SK-N-SH treated with all-trans-retinoic acid at 6 μM for 48 hours (cell line): ENCODE data around the gene TNFSF18.

Source experiments
- ARNTL ChIP-seq: fragments of 450-650 bp; formaldehyde crosslinking; IDR thresholded peaks from 2 replicates; pipeline ENCODE4 v1.5.0; 2020; ENCODE audit warnings: low read depth, mild to moderate bottlenecking, moderate library complexity, borderline replicate concordance
- BACH2 ChIP-seq: fragments of 250-450 bp; sonication (Bioruptor Pico); IDR thresholded peaks from 2 replicates; pipeline ENCODE4 v1.9.0; 2021; ENCODE audit warnings: mild to moderate bottlenecking, borderline replicate concordance
- CSDC2 ChIP-seq: fragments of 250-450 bp; sonication (Bioruptor Pico); IDR thresholded peaks from 2 replicates; pipeline ENCODE4 v1.5.0; 2020; ENCODE audit warnings: mild to moderate bottlenecking, moderate library complexity
- GLIS3 ChIP-seq: fragments of 250-450 bp; sonication (Bioruptor Pico); IDR thresholded peaks from 2 replicates; pipeline ENCODE4 v1.5.0; 2020; ENCODE audit warnings: mild to moderate bottlenecking, moderate library complexity
- ISL1 ChIP-seq: fragments of 250-450 bp; sonication (Bioruptor Pico); IDR thresholded peaks from 2 replicates; pipeline ENCODE4 v2.1.2; 2022; ENCODE audit warnings: mild to moderate bottlenecking, moderate library complexity
- TSHZ2 ChIP-seq: fragments of 250-450 bp; sonication (Bioruptor Pico); IDR thresholded peaks from 2 replicates; pipeline ENCODE4 v1.5.0; 2020; ENCODE audit warnings: mild to moderate bottlenecking, moderate library complexity
- ZC3H10 ChIP-seq: fragments of 250-450 bp; sonication (Bioruptor Pico); IDR thresholded peaks from 2 replicates; pipeline ENCODE4 v1.5.1; 2021; ENCODE audit warnings: mild to moderate bottlenecking, moderate library complexity
- ZNF565 ChIP-seq: fragments of 450-650 bp; formaldehyde crosslinking; conservative IDR thresholded peaks from 2 replicates; pipeline ENCODE4 v1.5.0; 2020; ENCODE audit warnings: low read depth, mild to moderate bottlenecking, moderate library complexity
- ZNF8 ChIP-seq: fragments of 450-650 bp; formaldehyde crosslinking; IDR thresholded peaks from 2 replicates; pipeline ENCODE4 v1.5.0; 2020; ENCODE audit warnings: mild to moderate bottlenecking, moderate library complexity
- TF ChIP-seq, protein P1 (sequence below): fragments of 250-450 bp; sonication (Bioruptor Pico); IDR thresholded peaks from 2 replicates; pipeline ENCODE4 v1.8.0; 2020; ENCODE audit warnings: mild to moderate bottlenecking, moderate library complexity, borderline replicate concordance
- TF ChIP-seq, protein P2 (sequence below): fragments of 250-450 bp; sonication (Bioruptor Pico); IDR thresholded peaks from 2 replicates; pipeline ENCODE4 v1.5.1; 2021; ENCODE audit warnings: mild to moderate bottlenecking, moderate library complexity
- TF ChIP-seq, protein P3 (sequence below): fragments of 250-450 bp; sonication (Bioruptor Pico); IDR thresholded peaks from 2 replicates; pipeline ENCODE4 v1.5.1; 2020; ENCODE audit warnings: low read depth, mild to moderate bottlenecking, moderate library complexity

DNA sequence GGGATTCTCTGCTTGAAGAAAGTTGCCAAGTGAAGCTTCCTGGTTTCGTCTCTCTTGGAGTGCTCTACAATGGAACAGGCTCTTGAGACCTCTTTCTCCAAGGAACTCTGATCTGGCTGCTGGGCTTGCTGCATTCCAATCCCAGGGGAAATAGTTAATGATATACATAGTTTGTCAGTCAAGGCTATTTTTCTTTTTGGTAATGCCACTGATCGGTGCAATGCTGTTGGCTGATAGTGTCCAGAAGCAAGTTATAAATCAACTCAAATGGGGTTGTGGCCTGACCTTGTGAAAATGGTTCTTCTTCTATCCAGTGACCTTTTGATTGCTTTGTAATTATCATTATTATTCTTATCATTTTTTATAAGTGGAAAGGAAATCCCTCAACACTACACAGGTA is 48.4 kb upstream of the TNFSF18 start:
- TF ChIP-seq, protein P1, sequence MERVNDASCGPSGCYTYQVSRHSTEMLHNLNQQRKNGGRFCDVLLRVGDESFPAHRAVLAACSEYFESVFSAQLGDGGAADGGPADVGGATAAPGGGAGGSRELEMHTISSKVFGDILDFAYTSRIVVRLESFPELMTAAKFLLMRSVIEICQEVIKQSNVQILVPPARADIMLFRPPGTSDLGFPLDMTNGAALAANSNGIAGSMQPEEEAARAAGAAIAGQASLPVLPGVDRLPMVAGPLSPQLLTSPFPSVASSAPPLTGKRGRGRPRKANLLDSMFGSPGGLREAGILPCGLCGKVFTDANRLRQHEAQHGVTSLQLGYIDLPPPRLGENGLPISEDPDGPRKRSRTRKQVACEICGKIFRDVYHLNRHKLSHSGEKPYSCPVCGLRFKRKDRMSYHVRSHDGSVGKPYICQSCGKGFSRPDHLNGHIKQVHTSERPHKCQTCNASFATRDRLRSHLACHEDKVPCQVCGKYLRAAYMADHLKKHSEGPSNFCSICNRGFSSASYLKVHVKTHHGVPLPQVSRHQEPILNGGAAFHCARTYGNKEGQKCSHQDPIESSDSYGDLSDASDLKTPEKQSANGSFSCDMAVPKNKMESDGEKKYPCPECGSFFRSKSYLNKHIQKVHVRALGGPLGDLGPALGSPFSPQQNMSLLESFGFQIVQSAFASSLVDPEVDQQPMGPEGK: no peak
- TF ChIP-seq ARNTL (CRISPR knock-in tag): no peak
- no peak for TF ChIP-seq BACH2 (CRISPR knock-in tag)
- no peak for TF ChIP-seq TSHZ2 (CRISPR knock-in tag)
- TF ChIP-seq, protein P2, sequence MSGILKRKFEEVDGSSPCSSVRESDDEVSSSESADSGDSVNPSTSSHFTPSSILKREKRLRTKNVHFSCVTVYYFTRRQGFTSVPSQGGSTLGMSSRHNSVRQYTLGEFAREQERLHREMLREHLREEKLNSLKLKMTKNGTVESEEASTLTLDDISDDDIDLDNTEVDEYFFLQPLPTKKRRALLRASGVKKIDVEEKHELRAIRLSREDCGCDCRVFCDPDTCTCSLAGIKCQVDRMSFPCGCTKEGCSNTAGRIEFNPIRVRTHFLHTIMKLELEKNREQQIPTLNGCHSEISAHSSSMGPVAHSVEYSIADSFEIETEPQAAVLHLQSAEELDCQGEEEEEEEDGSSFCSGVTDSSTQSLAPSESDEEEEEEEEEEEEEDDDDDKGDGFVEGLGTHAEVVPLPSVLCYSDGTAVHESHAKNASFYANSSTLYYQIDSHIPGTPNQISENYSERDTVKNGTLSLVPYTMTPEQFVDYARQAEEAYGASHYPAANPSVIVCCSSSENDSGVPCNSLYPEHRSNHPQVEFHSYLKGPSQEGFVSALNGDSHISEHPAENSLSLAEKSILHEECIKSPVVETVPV (CRISPR knock-in tag): no peak
- TF ChIP-seq, protein P3, sequence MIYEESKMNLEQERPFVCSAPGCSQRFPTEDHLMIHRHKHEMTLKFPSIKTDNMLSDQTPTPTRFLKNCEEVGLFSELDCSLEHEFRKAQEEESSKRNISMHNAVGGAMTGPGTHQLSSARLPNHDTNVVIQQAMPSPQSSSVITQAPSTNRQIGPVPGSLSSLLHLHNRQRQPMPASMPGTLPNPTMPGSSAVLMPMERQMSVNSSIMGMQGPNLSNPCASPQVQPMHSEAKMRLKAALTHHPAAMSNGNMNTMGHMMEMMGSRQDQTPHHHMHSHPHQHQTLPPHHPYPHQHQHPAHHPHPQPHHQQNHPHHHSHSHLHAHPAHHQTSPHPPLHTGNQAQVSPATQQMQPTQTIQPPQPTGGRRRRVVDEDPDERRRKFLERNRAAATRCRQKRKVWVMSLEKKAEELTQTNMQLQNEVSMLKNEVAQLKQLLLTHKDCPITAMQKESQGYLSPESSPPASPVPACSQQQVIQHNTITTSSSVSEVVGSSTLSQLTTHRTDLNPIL (CRISPR knock-in tag): no peak
- no peak for TF ChIP-seq ZNF565
- no peak for TF ChIP-seq ISL1 (CRISPR knock-in tag)
- TF ChIP-seq ZNF8: no peak
- TF ChIP-seq CSDC2: no peak
- TF ChIP-seq GLIS3 (CRISPR knock-in tag): no peak
- TF ChIP-seq ZC3H10 (CRISPR knock-in tag): no peak
